ENCODE measurements around the gene ADCY6. TPM values are rescaled to one million over a fixed set of nuclear protein-coding genes. Genes with fewer than 3 reads are reported as not detected.

ADCY6 gene
- total RNA-seq, 2 experiments from 2014 or later = not detected

DNA sequence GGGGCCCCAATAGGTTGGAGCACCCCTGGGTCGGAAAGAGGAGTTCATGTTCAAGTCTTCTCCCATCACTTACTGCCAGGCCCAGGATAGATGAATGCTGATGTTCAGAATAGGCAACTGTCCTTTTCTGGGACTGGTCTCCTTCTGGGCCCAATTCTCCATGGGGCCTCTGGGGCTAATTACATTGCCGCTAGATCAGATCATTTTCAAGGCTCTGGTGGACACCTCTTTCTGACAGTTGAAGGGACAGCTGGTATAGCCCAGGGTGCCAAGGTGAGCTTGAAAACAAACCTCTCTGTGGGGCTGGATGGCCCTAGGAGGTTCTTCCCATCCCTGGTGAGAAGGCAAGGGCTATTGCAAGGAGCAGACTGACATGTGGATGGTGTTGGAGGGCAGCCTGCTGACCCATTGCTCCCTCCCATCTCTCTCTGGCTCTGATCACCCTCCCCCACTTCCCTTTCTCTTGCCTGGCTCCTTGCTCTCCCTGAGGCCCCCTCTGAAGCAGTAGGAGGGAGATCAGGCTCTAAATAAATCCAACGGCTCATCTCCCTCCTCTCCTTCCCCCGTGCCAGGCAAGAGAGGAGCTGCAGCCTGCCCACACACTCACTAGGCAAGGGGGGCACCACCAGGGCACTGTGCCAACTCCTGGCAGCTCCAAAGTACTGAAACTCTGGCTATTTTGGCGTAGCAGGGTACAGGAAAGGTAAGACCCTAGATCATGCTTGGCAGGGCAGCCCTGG lies 31.3 kb upstream of the ADCY6 start:
- H3K9me2 ChIP-seq (ENCODE audit: insufficient read depth, low read length) = no peaks in the 10 kb centered on the region
- H3K4me2 ChIP-seq (ENCODE audit: low read length) = no peak overlapping the region
- peaks cover 19% of the 10 kb centered on the region for H3K4me1 ChIP-seq (ENCODE audit: insufficient read depth, low read length, poor library complexity, severe bottlenecking)
- TF ChIP-seq, protein P1, sequence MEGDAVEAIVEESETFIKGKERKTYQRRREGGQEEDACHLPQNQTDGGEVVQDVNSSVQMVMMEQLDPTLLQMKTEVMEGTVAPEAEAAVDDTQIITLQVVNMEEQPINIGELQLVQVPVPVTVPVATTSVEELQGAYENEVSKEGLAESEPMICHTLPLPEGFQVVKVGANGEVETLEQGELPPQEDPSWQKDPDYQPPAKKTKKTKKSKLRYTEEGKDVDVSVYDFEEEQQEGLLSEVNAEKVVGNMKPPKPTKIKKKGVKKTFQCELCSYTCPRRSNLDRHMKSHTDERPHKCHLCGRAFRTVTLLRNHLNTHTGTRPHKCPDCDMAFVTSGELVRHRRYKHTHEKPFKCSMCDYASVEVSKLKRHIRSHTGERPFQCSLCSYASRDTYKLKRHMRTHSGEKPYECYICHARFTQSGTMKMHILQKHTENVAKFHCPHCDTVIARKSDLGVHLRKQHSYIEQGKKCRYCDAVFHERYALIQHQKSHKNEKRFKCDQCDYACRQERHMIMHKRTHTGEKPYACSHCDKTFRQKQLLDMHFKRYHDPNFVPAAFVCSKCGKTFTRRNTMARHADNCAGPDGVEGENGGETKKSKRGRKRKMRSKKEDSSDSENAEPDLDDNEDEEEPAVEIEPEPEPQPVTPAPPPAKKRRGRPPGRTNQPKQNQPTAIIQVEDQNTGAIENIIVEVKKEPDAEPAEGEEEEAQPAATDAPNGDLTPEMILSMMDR (conservative IDR thresholded peaks at IDR 0.05; ENCODE audit: low read length) = no peak
- TF ChIP-seq EZH2phosphoT487 (IDR thresholded peaks at IDR 0.05; ENCODE audit: borderline replicate concordance, low read depth, low read length) = no peak
- H3K79me2 ChIP-seq (ENCODE audit: insufficient read depth, low read depth, low read length) = no peaks in the 10 kb centered on the region
- H4K20me1 ChIP-seq (ENCODE audit: insufficient read depth, low read length) = no peaks in the 10 kb centered on the region
- H3K36me3 ChIP-seq (ENCODE audit: insufficient read depth, low read length) = no peaks in the 10 kb centered on the region
- H3K9me3 ChIP-seq (ENCODE audit: low read length) = no peaks in the 10 kb centered on the region
- no peak overlapping the region for H3K27ac ChIP-seq (ENCODE audit: low read depth, low read length, poor library complexity, severe bottlenecking)
- BruUV-seq (replicated peaks) = no TSS peak
- no peak overlapping the region for H2AFZ ChIP-seq (ENCODE audit: low read length)
- DNase-seq (ENCODE audit: low spot score) = no peak
- no peak overlapping the region for H3K4me3 ChIP-seq (ENCODE audit: low read depth, low read length, poor library complexity, severe bottlenecking)
- CTCF ChIA-PET (ENCODE audit: unreplicated experiment) = no interaction called here
- intact Hi-C loops (cut with micrococcal nuclease; ENCODE audit: unreplicated experiment) = no loop called here
- POLR2A ChIA-PET = interaction anchor here (0.8 to 0.9 kb wide), 2 partner anchors 14 to 24 kb away, joined by 3 to 4 read pairs; no protein-coding TSS in a partner anchor

DNA sequence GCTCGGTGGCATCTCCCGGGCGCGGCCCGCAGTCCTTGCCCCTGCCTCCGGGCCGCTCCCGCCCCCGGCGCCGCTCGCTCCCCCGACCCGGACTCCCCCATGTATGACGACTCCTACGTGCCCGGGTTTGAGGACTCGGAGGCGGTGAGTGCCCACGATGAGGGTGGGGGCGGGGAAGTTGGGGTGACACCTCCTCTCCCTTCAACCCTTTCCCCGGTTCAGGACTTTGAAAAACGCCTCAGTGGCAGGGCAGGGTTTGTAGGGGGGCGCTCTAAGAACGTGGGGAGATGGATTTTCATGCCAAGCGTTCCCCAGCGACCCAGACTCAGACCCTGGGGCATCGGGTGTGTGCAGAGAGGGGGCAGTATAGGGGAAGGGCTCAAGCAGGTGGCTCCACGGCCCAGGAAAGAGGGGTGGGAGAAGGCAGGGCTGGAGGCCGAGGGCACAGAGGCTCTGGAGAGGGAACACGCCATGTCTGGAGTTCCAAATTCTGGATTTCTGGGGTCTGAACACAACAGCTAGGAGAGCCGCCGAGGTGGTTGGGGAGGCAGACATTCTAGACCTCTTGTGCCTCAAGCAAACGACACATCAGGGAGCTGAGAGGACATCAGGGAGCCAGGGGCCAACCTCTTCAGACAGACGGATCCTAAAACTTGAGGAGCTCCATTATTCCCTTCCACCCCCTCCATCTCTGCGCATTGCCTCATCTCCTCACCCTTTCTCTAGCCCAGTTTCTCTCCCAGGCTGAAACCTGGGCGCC lies 30.1 kb upstream of the ADCY6 start:
- H3K4me1 ChIP-seq (ENCODE audit: insufficient read depth, low read length, poor library complexity, severe bottlenecking) = peaks cover 24% of the 10 kb centered on the region
- ChIA-PET POLR2A (interaction anchor here (0.6 to 0.9 kb wide), 4 partner anchors 15 to 1106 kb away, joined by 3 to 4 read pairs (median 3); no protein-coding TSS in a partner anchor), CTCF (ENCODE audit: unreplicated experiment) (no interaction called here)
- H3K36me3 ChIP-seq (ENCODE audit: insufficient read depth, low read length) = no peaks in the 10 kb centered on the region
- peak overlapping the region; percentile 71 for H3K4me2 ChIP-seq (ENCODE audit: low read length)
- DNase-seq (ENCODE audit: low spot score) = peak; percentile 37
- TF ChIP-seq, protein P1 (conservative IDR thresholded peaks at IDR 0.05; ENCODE audit: low read length) = peak; percentile 72
- TF ChIP-seq EZH2phosphoT487 (IDR thresholded peaks at IDR 0.05; ENCODE audit: borderline replicate concordance, low read depth, low read length) = no peak
- no peaks in the 10 kb centered on the region for H3K79me2 ChIP-seq (ENCODE audit: insufficient read depth, low read depth, low read length)
- H4K20me1 ChIP-seq (ENCODE audit: insufficient read depth, low read length) = no peaks in the 10 kb centered on the region
- intact Hi-C loops (cut with micrococcal nuclease; ENCODE audit: unreplicated experiment) = no loop called here
- H3K27ac ChIP-seq (ENCODE audit: low read depth, low read length, poor library complexity, severe bottlenecking) = no peak overlapping the region
- H3K4me3 ChIP-seq (ENCODE audit: low read depth, low read length, poor library complexity, severe bottlenecking) = peak overlapping the region; percentile 61
- BruUV-seq (replicated peaks) = no TSS peak
- no peaks in the 10 kb centered on the region for H3K9me3 ChIP-seq (ENCODE audit: low read length)
- no peak overlapping the region for H2AFZ ChIP-seq (ENCODE audit: low read length)
- H3K9me2 ChIP-seq (ENCODE audit: insufficient read depth, low read length) = no peaks in the 10 kb centered on the region
